ENCODE data around the gene PEX6.
A peak's percentile ranks its signal among the peaks of the same experiment; 100 is the strongest.

Gene PEX6

GRCh38 chr6:42978839-42979522, at the start of gene PEX6:
Gene PEX6 (minus strand): TSS chr6:42979181. CDS start chr6:42979150, 31 bp downstream.
- H3K4me3 ChIP-seq (replicated peaks; ENCODE audit: low read depth, low read length): peak within 1 kb of the TSS; percentile 76
- no peak for TF ChIP-seq CTCF (IDR thresholded peaks at IDR 0.05; ENCODE audit: low read depth, low read length, missing control alignments)
- DNase-seq (ENCODE audit: extremely low read depth, low read depth): peak; percentile 47

GRCh38 chr6:43026365-43026764, 47.4 kb upstream of the PEX6 start:
- H3K4me3 ChIP-seq (replicated peaks; ENCODE audit: low read depth, low read length): no peak overlapping the region
- no peak for DNase-seq (ENCODE audit: extremely low read depth, low read depth)
- no peak for TF ChIP-seq CTCF (IDR thresholded peaks at IDR 0.05; ENCODE audit: low read depth, low read length, missing control alignments)

- no peak for TF ChIP-seq CTCF (IDR thresholded peaks at IDR 0.05; ENCODE audit: low read depth, low read length, missing control alignments)
- no peak overlapping the region for H3K4me3 ChIP-seq (replicated peaks; ENCODE audit: low read depth, low read length)
- DNase-seq (ENCODE audit: extremely low read depth, low read depth): no peak
These were observed 45.5 kb upstream of the PEX6 start for GRCh38 chr6:43024436-43024835.

- TF ChIP-seq CTCF (IDR thresholded peaks at IDR 0.05; ENCODE audit: low read depth, low read length, missing control alignments): no peak
- DNase-seq (ENCODE audit: extremely low read depth, low read depth): peak; percentile 29
- peak within 1 kb of the TSS; percentile 72 for H3K4me3 ChIP-seq (replicated peaks; ENCODE audit: low read depth, low read length)
These were observed 42.5 kb upstream of the PEX6 start, which contains the start of gene RRP36 for GRCh38 chr6:43021270-43022047. Gene RRP36 (plus strand): TSS chr6:43021623. CDS start chr6:43021655, 32 bp downstream.

GRCh38 chr6:43020847-43021246, 41.9 kb upstream of the PEX6 start:
- no peak for DNase-seq (ENCODE audit: extremely low read depth, low read depth)
- H3K4me3 ChIP-seq (replicated peaks; ENCODE audit: low read depth, low read length): peak overlapping the region; percentile 72
- TF ChIP-seq CTCF (IDR thresholded peaks at IDR 0.05; ENCODE audit: low read depth, low read length, missing control alignments): no peak

GRCh38 chr6:43020052-43020705, 41.2 kb upstream of the PEX6 start:
- no peak for TF ChIP-seq CTCF (IDR thresholded peaks at IDR 0.05; ENCODE audit: low read depth, low read length, missing control alignments)
- DNase-seq (ENCODE audit: extremely low read depth, low read depth): no peak
- no peak overlapping the region for H3K4me3 ChIP-seq (replicated peaks; ENCODE audit: low read depth, low read length)

Data from HFF-Myc (cell line).